DMS114 treated with DMSO at 0.1 percent for 48 hours (cell line): ENCODE measurements around the gene ZFP62.
"Not testable (repeated sequence)": the region's sequence is repeated elsewhere in the genome, so short reads cannot be mapped to it uniquely, and the experiment has no call there.

ENCODE experiments used
- DNase-seq: peaks from one replicate; lab custom pipeline; 2025; ENCODE audit not compliant: unreplicated experiment; lab: John Stamatoyannopoulos, UW

ZFP62 gene

GRCh38 chr5:180831139-180832093 is 29.7 kb downstream of the ZFP62 start:
- DNase-seq, result peak; percentile 54

- no peak for DNase-seq
These were observed 30.6 kb downstream of the ZFP62 start for GRCh38 chr5:180830253-180831138.

GRCh38 chr5:180829726-180830125 is 31.4 kb downstream of the ZFP62 start:
- no peak for DNase-seq

- DNase-seq, result not testable (repeated sequence)
These were observed 32.1 kb downstream of the ZFP62 start for GRCh38 chr5:180828756-180829531.

- DNase-seq, result not testable (repeated sequence)
These were observed 33.7 kb downstream of the ZFP62 start for GRCh38 chr5:180827374-180827773.

GRCh38 chr5:180825768-180826525 is 35.1 kb downstream of the ZFP62 start:
- DNase-seq, result no peak

GRCh38 chr5:180824630-180825476 is 36.2 kb downstream of the ZFP62 start:
- no peak for DNase-seq

- no peak for DNase-seq
These were observed 37.0 kb downstream of the ZFP62 start for GRCh38 chr5:180823940-180824629.

GRCh38 chr5:180823346-180823745 is 37.7 kb downstream of the ZFP62 start:
- no peak for DNase-seq

- DNase-seq, result no peak
These were observed 39.5 kb downstream of the ZFP62 start for GRCh38 chr5:180821538-180821937.

- no peak for DNase-seq
These were observed 40.2 kb downstream of the ZFP62 start for GRCh38 chr5:180820788-180821321.

GRCh38 chr5:180818677-180819341 is 42.3 kb downstream of the ZFP62 start:
- no peak for DNase-seq

- no peak for DNase-seq
These were observed 43.0 kb downstream of the ZFP62 start for GRCh38 chr5:180817893-180818674.

GRCh38 chr5:180816608-180817534 is 44.2 kb downstream of the ZFP62 start:
- DNase-seq, result no peak

- no peak for DNase-seq
These were observed 45.7 kb downstream of the ZFP62 start for GRCh38 chr5:180815293-180815917.

- DNase-seq, result no peak
These were observed 47.7 kb downstream of the ZFP62 start for GRCh38 chr5:180813420-180813819.
